ENCODE results near the gene TRIM3. TPM values are rescaled to one million over a fixed set of nuclear protein-coding genes. Genes with fewer than 3 reads are reported as not detected.

Gene TRIM3
- total RNA-seq, 1 experiment from 2014 or later = 13.4 TPM

DNA sequence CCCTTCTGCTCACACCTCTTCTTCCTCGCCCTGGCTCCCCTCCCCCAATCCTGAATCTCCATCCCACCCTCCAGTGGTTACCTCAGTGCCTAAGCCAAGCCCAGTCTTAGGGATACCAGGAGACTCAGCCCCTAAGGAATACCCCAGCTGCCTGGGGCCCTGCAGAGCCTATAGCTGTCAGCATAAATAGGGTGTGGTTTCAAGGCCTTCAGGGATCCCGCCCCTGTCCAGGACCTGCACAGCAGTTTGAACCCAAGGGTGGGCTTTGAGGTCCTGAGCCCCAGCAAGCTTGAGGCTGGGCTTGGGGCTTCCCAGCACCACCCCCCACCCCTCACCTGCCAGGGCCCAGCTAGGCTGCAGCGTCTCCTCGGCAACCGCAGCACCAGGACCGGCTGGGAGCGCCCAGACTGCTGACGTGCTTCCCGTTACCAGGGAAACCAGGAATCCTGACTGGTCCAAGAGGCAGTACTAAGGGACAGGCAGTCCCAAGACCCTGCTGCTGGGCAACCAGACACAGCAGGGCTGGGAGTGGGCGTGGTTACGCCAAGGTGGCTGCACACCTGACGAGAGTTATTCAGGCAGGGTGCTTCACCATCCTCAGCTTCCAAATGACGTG, 68.6 kb downstream of the TRIM3 start (continued):
- TF ChIP-seq, protein P1, sequence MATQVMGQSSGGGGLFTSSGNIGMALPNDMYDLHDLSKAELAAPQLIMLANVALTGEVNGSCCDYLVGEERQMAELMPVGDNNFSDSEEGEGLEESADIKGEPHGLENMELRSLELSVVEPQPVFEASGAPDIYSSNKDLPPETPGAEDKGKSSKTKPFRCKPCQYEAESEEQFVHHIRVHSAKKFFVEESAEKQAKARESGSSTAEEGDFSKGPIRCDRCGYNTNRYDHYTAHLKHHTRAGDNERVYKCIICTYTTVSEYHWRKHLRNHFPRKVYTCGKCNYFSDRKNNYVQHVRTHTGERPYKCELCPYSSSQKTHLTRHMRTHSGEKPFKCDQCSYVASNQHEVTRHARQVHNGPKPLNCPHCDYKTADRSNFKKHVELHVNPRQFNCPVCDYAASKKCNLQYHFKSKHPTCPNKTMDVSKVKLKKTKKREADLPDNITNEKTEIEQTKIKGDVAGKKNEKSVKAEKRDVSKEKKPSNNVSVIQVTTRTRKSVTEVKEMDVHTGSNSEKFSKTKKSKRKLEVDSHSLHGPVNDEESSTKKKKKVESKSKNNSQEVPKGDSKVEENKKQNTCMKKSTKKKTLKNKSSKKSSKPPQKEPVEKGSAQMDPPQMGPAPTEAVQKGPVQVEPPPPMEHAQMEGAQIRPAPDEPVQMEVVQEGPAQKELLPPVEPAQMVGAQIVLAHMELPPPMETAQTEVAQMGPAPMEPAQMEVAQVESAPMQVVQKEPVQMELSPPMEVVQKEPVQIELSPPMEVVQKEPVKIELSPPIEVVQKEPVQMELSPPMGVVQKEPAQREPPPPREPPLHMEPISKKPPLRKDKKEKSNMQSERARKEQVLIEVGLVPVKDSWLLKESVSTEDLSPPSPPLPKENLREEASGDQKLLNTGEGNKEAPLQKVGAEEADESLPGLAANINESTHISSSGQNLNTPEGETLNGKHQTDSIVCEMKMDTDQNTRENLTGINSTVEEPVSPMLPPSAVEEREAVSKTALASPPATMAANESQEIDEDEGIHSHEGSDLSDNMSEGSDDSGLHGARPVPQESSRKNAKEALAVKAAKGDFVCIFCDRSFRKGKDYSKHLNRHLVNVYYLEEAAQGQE (IDR thresholded peaks at IDR 0.05; ENCODE audit: low read depth) = no peak
- TF ChIP-seq EGR1 (IDR thresholded peaks at IDR 0.05; ENCODE audit: low read depth) = no peak
- no peak for TF ChIP-seq SP1 (IDR thresholded peaks at IDR 0.05; ENCODE audit: low read depth)
- no peak for TF ChIP-seq ELF1 (IDR thresholded peaks at IDR 0.05; ENCODE audit: borderline replicate concordance, low read depth)
- TF ChIP-seq EZH2phosphoT487 (IDR thresholded peaks at IDR 0.05; ENCODE audit: borderline replicate concordance) = no peak

DNA sequence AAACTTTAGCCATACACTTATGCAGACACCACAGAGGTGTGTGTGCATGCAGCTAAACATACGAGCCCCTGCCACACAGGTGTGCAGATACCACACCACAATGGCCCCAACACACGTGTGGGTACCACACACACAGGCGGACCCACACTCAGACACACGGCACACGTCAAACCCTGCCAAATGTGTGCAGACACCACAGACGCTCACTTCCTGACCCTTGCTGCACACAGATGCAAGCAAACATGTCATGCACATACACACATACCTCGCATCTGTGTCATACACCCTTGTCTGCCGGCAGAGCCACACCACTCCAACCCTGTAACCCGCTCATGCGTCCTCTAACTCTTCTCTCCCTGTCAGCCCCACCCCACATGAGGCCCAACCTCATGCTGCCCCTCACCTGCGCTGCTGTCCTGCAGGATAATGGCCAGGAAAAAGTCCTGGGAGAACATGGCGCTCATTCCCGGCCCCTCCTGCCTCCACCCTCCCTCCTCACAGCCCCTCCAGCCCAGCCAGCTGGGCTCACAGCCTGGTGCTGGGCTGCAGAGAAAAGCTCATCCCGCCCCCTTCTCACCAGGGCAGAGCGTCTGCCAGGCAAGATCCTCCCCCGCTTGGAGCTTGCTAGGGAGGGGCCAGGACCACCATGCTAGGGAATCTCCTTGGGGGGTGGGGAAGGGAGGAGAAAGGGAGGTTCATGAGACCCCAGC, 69.2 kb downstream of the TRIM3 start:
- BruUV-seq (replicated peaks) = no TSS peak
- TF ChIP-seq EGR1 (IDR thresholded peaks at IDR 0.05; ENCODE audit: low read depth) (no peak), RAD21 (IDR thresholded peaks at IDR 0.05; ENCODE audit: low read depth) (no peak), EZH2 (IDR thresholded peaks at IDR 0.05) (no peak), FOSL1 (IDR thresholded peaks at IDR 0.05; ENCODE audit: low read depth) (no peak), JUND (IDR thresholded peaks at IDR 0.05) (no peak), SRF (IDR thresholded peaks at IDR 0.05; ENCODE audit: low read depth) (no peak), POLR2A (IDR thresholded peaks at IDR 0.05; ENCODE audit: borderline replicate concordance, extremely low read depth, insufficient read depth, insufficient read length) (no peak), EZH2phosphoT487 (IDR thresholded peaks at IDR 0.05; ENCODE audit: borderline replicate concordance) (no peak), CBX3 (IDR thresholded peaks at IDR 0.05; ENCODE audit: low read depth) (no peak), YY1 (IDR thresholded peaks at IDR 0.05; ENCODE audit: extremely low read depth, insufficient replicate concordance, low read depth, low read length) (no peak), SP1 (IDR thresholded peaks at IDR 0.05; ENCODE audit: low read depth) (no peak), SIN3A (IDR thresholded peaks at IDR 0.05; ENCODE audit: low read depth) (no peak), POLR2AphosphoS5 (IDR thresholded peaks at IDR 0.05; ENCODE audit: low read depth, low read length) (no peak), ZFX (IDR thresholded peaks at IDR 0.05) (no peak), TCF7L2 (IDR thresholded peaks at IDR 0.05; ENCODE audit: borderline replicate concordance, extremely low read depth, insufficient read depth, insufficient read length) (no peak)
- TF ChIP-seq, protein P2, sequence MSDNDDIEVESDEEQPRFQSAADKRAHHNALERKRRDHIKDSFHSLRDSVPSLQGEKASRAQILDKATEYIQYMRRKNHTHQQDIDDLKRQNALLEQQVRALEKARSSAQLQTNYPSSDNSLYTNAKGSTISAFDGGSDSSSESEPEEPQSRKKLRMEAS (IDR thresholded peaks at IDR 0.05) = no peak
- TF ChIP-seq, protein P3, sequence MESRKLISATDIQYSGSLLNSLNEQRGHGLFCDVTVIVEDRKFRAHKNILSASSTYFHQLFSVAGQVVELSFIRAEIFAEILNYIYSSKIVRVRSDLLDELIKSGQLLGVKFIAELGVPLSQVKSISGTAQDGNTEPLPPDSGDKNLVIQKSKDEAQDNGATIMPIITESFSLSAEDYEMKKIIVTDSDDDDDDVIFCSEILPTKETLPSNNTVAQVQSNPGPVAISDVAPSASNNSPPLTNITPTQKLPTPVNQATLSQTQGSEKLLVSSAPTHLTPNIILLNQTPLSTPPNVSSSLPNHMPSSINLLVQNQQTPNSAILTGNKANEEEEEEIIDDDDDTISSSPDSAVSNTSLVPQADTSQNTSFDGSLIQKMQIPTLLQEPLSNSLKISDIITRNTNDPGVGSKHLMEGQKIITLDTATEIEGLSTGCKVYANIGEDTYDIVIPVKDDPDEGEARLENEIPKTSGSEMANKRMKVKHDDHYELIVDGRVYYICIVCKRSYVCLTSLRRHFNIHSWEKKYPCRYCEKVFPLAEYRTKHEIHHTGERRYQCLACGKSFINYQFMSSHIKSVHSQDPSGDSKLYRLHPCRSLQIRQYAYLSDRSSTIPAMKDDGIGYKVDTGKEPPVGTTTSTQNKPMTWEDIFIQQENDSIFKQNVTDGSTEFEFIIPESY (IDR thresholded peaks at IDR 0.05; ENCODE audit: extremely low read depth, insufficient replicate concordance, low read length) = no peak
- TF ChIP-seq, protein P4, sequence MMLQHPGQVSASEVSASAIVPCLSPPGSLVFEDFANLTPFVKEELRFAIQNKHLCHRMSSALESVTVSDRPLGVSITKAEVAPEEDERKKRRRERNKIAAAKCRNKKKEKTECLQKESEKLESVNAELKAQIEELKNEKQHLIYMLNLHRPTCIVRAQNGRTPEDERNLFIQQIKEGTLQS (IDR thresholded peaks at IDR 0.05) = no peak

More for the DNA sequence above, 69.2 kb downstream of the TRIM3 start:
- RAD21 ChIA-PET (ENCODE audit: low non-redundant PET in 1 of 2, low total read pairs in 2 of 2, uncharacterized antibody in 2 of 2, unreplicated experiment in 2 of 2) = no interaction called here
- no peaks in the 10 kb centered on the region for H4K20me1 ChIP-seq (ENCODE audit: insufficient read depth)
- no peaks in the 10 kb centered on the region for H3K79me2 ChIP-seq (ENCODE audit: insufficient read depth, low read length)
- no peak overlapping the region for H3K27ac ChIP-seq (ENCODE audit: low read depth, low read length)
- ATAC-seq (no peak; the same call in 1 of the 2 replicates), DNase-seq (ENCODE audit: low read depth, low spot score) (no peak)
- no peak overlapping the region for H3K9ac ChIP-seq (ENCODE audit: low read length)
- intact Hi-C loops (cut with micrococcal nuclease) = no loop called here
- no peaks in the 10 kb centered on the region for H3K9me2 ChIP-seq (ENCODE audit: insufficient read depth)
- H3K36me3 ChIP-seq (ENCODE audit: control insufficient read depth in 1 of 2, insufficient read depth in 2 of 2, low read length in 2 of 2) = no peaks in the 10 kb centered on the region
- H3K4me1 ChIP-seq (ENCODE audit: control insufficient read depth in 1 of 2, insufficient read depth in 2 of 2, low read length in 2 of 2) = no peaks in the 10 kb centered on the region
- no peak overlapping the region for H2AFZ ChIP-seq (ENCODE audit: low read depth, low read length, poor library complexity, severe bottlenecking)
- POLR2A ChIA-PET = no interaction called here
- no peak overlapping the region for H3K4me3 ChIP-seq (replicated peaks in 1 of 2; ENCODE audit: low read depth in 1 of 2, low read length in 2 of 2)
- H3K4me2 ChIP-seq (ENCODE audit: low read length) = no peak overlapping the region
- CTCF ChIA-PET = no interaction called here
- no peaks in the 10 kb centered on the region for H3K9me3 ChIP-seq (ENCODE audit: control insufficient read depth in 1 of 2, insufficient read depth in 1 of 2, low read depth in 1 of 2, low read length in 2 of 2)
- H3K27me3 ChIP-seq (ENCODE audit: insufficient read depth, low read length) = no peaks in the 10 kb centered on the region
